ENCODE data around the gene YKT6.

Gene YKT6

GRCh38 chr7:44224974-44225565, 24.3 kb downstream of the YKT6 start:
- H2BK12ac ChIP-seq (ENCODE audit: low read length in 2 of 2) = no peak overlapping the region
- H4K8ac ChIP-seq (ENCODE audit: low read length) = no peak overlapping the region
- no peak overlapping the region for H2BK15ac ChIP-seq (ENCODE audit: low read depth, poor library complexity, severe bottlenecking)
- no peak overlapping the region for H3K23ac ChIP-seq (ENCODE audit: low read length in 2 of 2)
- H3K9me3 ChIP-seq (ENCODE audit: control insufficient read depth, low read length) = no peaks in the 10 kb centered on the region
- H3K4me3 ChIP-seq (ENCODE audit: insufficient read depth in 1 of 2, low read depth in 1 of 2, low read length in 2 of 2) = no peak overlapping the region
- no peaks in the 10 kb centered on the region for H3K79me1 ChIP-seq (replicated peaks; ENCODE audit: low read length, poor library complexity, severe bottlenecking)
- no peak overlapping the region for H2AK5ac ChIP-seq (ENCODE audit: low read length, severe bottlenecking)
- no peak overlapping the region for H2BK5ac ChIP-seq (ENCODE audit: low read depth, low read length, poor library complexity, severe bottlenecking)
- H2BK120ac ChIP-seq (ENCODE audit: low read depth, low read length) = no peak overlapping the region
- no peak overlapping the region for H3K9ac ChIP-seq (ENCODE audit: low read length)
- no peak for DNase-seq
- H3K36me3 ChIP-seq (ENCODE audit: control insufficient read depth in 1 of 2, insufficient read depth in 2 of 2, low read depth in 1 of 2, low read length in 2 of 2) = no peaks in the 10 kb centered on the region
- no peak overlapping the region for H3K27ac ChIP-seq (ENCODE audit: low read length, poor library complexity, severe bottlenecking)
- no peak overlapping the region for H4K91ac ChIP-seq (ENCODE audit: low read length)
- H2AFZ ChIP-seq (ENCODE audit: low read depth, low read length) = no peak overlapping the region
- no peak overlapping the region for H3K18ac ChIP-seq (ENCODE audit: low read depth in 1 of 2, low read length in 2 of 2)
- H3K27me3 ChIP-seq (ENCODE audit: control insufficient read depth in 1 of 2, insufficient read depth in 1 of 2, low read length in 2 of 2) = peaks cover 24 to 63% of the 10 kb centered on the region in 2 experiments
- H3K4ac ChIP-seq (ENCODE audit: low read depth in 1 of 2, low read length in 2 of 2) = no peak overlapping the region
- H3K4me2 ChIP-seq (ENCODE audit: low read length, poor library complexity, severe bottlenecking) = no peak overlapping the region
- H3K4me1 ChIP-seq (ENCODE audit: control insufficient read depth, insufficient read depth, low read depth, low read length) = peaks cover 3% of the 10 kb centered on the region
- no peak overlapping the region for H3K14ac ChIP-seq (ENCODE audit: low read length in 2 of 2)
- 75% methylated on average over 10 of the region's 10 CpGs for WGBS

GRCh38 chr7:44225566-44226395, 25.0 kb downstream of the YKT6 start:
- Histone ChIP-seq H3K4me2 (ENCODE audit: low read length, poor library complexity, severe bottlenecking) (no peak overlapping the region), H2BK12ac (ENCODE audit: low read length in 2 of 2) (no peak overlapping the region), H3K18ac (ENCODE audit: low read depth in 1 of 2, low read length in 2 of 2) (no peak overlapping the region), H3K9ac (ENCODE audit: low read length) (no peak overlapping the region), H2BK120ac (ENCODE audit: low read depth, low read length) (no peak overlapping the region), H3K27ac (ENCODE audit: low read length, poor library complexity, severe bottlenecking) (no peak overlapping the region), H4K91ac (ENCODE audit: low read length) (no peak overlapping the region), H3K79me1 (replicated peaks; ENCODE audit: low read length, poor library complexity, severe bottlenecking) (no peaks in the 10 kb centered on the region), H3K27me3 (ENCODE audit: control insufficient read depth in 1 of 2, insufficient read depth in 1 of 2, low read length in 2 of 2) (peaks cover 24 to 70% of the 10 kb centered on the region in 2 experiments), H3K4me3 (ENCODE audit: insufficient read depth in 1 of 2, low read depth in 1 of 2, low read length in 2 of 2) (peak overlapping the region in 1 of 2 experiments; percentile 36), H4K8ac (ENCODE audit: low read length) (peak overlapping the region; percentile 14), H2BK5ac (ENCODE audit: low read depth, low read length, poor library complexity, severe bottlenecking) (no peak overlapping the region), H3K9me3 (ENCODE audit: control insufficient read depth, low read length) (no peaks in the 10 kb centered on the region), H2AFZ (ENCODE audit: low read depth, low read length) (no peak overlapping the region), H3K4me1 (ENCODE audit: control insufficient read depth, insufficient read depth, low read depth, low read length) (peaks cover 3% of the 10 kb centered on the region), H2AK5ac (ENCODE audit: low read length, severe bottlenecking) (no peak overlapping the region), H3K4ac (ENCODE audit: low read depth in 1 of 2, low read length in 2 of 2) (no peak overlapping the region), H2BK15ac (ENCODE audit: low read depth, poor library complexity, severe bottlenecking) (no peak overlapping the region), H3K23ac (ENCODE audit: low read length in 2 of 2) (no peak overlapping the region), H3K36me3 (ENCODE audit: control insufficient read depth in 1 of 2, insufficient read depth in 2 of 2, low read depth in 1 of 2, low read length in 2 of 2) (no peaks in the 10 kb centered on the region), H3K14ac (ENCODE audit: low read length in 2 of 2) (peak overlapping the region in 1 of 2 experiments; percentile 58)
- no peak for DNase-seq
- 80% methylated on average over 26 of the region's 26 CpGs for WGBS

- Histone ChIP-seq H3K79me1 (replicated peaks; ENCODE audit: low read length, poor library complexity, severe bottlenecking) (no peaks in the 10 kb centered on the region), H3K4ac (ENCODE audit: low read depth in 1 of 2, low read length in 2 of 2) (no peak overlapping the region), H2BK12ac (ENCODE audit: low read length in 2 of 2) (no peak overlapping the region), H2AFZ (ENCODE audit: low read depth, low read length) (no peak overlapping the region), H4K8ac (ENCODE audit: low read length) (no peak overlapping the region), H2BK15ac (ENCODE audit: low read depth, poor library complexity, severe bottlenecking) (no peak overlapping the region), H4K91ac (ENCODE audit: low read length) (no peak overlapping the region), H2AK5ac (ENCODE audit: low read length, severe bottlenecking) (no peak overlapping the region), H3K4me2 (ENCODE audit: low read length, poor library complexity, severe bottlenecking) (no peak overlapping the region), H2BK5ac (ENCODE audit: low read depth, low read length, poor library complexity, severe bottlenecking) (no peak overlapping the region), H3K23ac (ENCODE audit: low read length in 2 of 2) (no peak overlapping the region), H3K27ac (ENCODE audit: low read length, poor library complexity, severe bottlenecking) (no peak overlapping the region), H3K9ac (ENCODE audit: low read length) (no peak overlapping the region), H3K18ac (ENCODE audit: low read depth in 1 of 2, low read length in 2 of 2) (no peak overlapping the region), H3K4me3 (ENCODE audit: insufficient read depth in 1 of 2, low read depth in 1 of 2, low read length in 2 of 2) (no peak overlapping the region), H3K4me1 (ENCODE audit: control insufficient read depth, insufficient read depth, low read depth, low read length) (peaks cover 3% of the 10 kb centered on the region), H3K14ac (ENCODE audit: low read length in 2 of 2) (no peak overlapping the region), H2BK120ac (ENCODE audit: low read depth, low read length) (no peak overlapping the region), H3K36me3 (ENCODE audit: control insufficient read depth in 1 of 2, insufficient read depth in 2 of 2, low read depth in 1 of 2, low read length in 2 of 2) (no peaks in the 10 kb centered on the region), H3K27me3 (ENCODE audit: control insufficient read depth in 1 of 2, insufficient read depth in 1 of 2, low read length in 2 of 2) (peaks cover 24 to 66% of the 10 kb centered on the region in 2 experiments), H3K9me3 (ENCODE audit: control insufficient read depth, low read length) (no peaks in the 10 kb centered on the region)
- no peak for DNase-seq
- WGBS = 78% methylated on average over 17 of the region's 17 CpGs
Measured at GRCh38 chr7:44226396-44226753, 25.6 kb downstream of the YKT6 start.

- no peak for DNase-seq
- Histone ChIP-seq H2AK5ac (ENCODE audit: low read length, severe bottlenecking) (no peak overlapping the region), H3K79me1 (replicated peaks; ENCODE audit: low read length, poor library complexity, severe bottlenecking) (no peaks in the 10 kb centered on the region), H3K27ac (ENCODE audit: low read length, poor library complexity, severe bottlenecking) (no peak overlapping the region), H3K18ac (ENCODE audit: low read depth in 1 of 2, low read length in 2 of 2) (no peak overlapping the region), H3K9me3 (ENCODE audit: control insufficient read depth, low read length) (no peaks in the 10 kb centered on the region), H3K4me3 (ENCODE audit: insufficient read depth in 1 of 2, low read depth in 1 of 2, low read length in 2 of 2) (no peak overlapping the region), H3K36me3 (ENCODE audit: control insufficient read depth in 1 of 2, insufficient read depth in 2 of 2, low read depth in 1 of 2, low read length in 2 of 2) (no peaks in the 10 kb centered on the region), H3K14ac (ENCODE audit: low read length in 2 of 2) (peak overlapping the region in 1 of 2 experiments; percentile 26), H2AFZ (ENCODE audit: low read depth, low read length) (no peak overlapping the region), H2BK5ac (ENCODE audit: low read depth, low read length, poor library complexity, severe bottlenecking) (no peak overlapping the region), H3K4ac (ENCODE audit: low read depth in 1 of 2, low read length in 2 of 2) (no peak overlapping the region), H3K23ac (ENCODE audit: low read length in 2 of 2) (no peak overlapping the region), H2BK120ac (ENCODE audit: low read depth, low read length) (no peak overlapping the region), H4K8ac (ENCODE audit: low read length) (no peak overlapping the region), H3K4me1 (ENCODE audit: control insufficient read depth, insufficient read depth, low read depth, low read length) (peaks cover 3% of the 10 kb centered on the region), H4K91ac (ENCODE audit: low read length) (no peak overlapping the region), H2BK15ac (ENCODE audit: low read depth, poor library complexity, severe bottlenecking) (no peak overlapping the region), H3K27me3 (ENCODE audit: control insufficient read depth in 1 of 2, insufficient read depth in 1 of 2, low read length in 2 of 2) (peaks cover 27 to 67% of the 10 kb centered on the region in 2 experiments), H2BK12ac (ENCODE audit: low read length in 2 of 2) (no peak overlapping the region), H3K4me2 (ENCODE audit: low read length, poor library complexity, severe bottlenecking) (no peak overlapping the region), H3K9ac (ENCODE audit: low read length) (no peak overlapping the region)
- WGBS = 66% methylated on average over 14 of the region's 14 CpGs
Measured at GRCh38 chr7:44227911-44228310, 27.1 kb downstream of the YKT6 start.
